ENCODE measurements around the gene UBALD2.
"Not testable (repeated sequence)": the region's sequence is repeated elsewhere in the genome, so short reads cannot be mapped to it uniquely, and the experiment has no call there.

The UBALD2 gene

DNA sequence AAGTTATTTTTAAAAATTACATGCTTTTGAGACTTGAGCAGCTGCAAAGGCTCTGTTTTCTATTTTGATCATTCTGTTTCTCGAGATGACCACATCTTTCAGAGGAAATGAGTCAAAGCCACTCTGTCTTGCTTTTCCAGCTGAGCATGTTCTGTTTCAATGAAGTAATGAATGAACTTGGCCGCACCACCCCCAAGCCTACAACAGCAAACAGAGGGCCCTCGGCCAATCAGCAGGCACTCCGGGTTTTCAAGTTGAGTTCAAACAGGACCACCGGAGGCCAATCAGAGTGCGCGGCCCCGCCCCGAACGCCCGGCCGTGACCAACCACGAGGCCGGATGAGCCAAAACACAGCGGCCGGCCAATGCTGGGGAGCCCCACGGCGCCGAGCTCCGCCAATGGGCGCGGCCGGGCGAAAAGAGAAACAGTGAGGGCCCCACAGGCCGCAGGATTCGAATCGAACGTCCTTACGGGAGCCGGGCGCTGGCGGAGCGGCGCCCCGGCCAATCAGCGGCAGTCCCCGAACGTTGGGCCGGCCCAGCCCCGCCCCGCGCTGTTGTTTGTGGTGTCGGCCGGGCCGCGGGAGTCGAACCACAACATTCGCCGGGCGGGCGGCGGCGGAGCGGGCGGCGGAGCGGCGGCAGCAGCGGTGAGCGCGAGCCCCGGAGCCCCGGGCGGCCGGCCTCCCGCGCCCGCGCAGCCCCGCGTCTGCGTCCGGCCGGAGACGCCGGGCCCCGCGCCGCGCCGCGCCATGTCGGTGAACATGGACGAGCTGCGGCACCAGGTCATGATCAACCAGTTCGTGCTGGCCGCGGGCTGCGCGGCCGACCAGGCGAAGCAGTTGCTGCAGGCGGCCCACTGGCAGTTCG, at the start of gene UBALD2:
Gene UBALD2 (plus strand): TSS at position 594 of the 869 bp plus-strand sequence. CDS start 158 bp downstream, at position 752.
- peak; percentile 98 for DNase-seq (ENCODE audit: low read depth)

DNA sequence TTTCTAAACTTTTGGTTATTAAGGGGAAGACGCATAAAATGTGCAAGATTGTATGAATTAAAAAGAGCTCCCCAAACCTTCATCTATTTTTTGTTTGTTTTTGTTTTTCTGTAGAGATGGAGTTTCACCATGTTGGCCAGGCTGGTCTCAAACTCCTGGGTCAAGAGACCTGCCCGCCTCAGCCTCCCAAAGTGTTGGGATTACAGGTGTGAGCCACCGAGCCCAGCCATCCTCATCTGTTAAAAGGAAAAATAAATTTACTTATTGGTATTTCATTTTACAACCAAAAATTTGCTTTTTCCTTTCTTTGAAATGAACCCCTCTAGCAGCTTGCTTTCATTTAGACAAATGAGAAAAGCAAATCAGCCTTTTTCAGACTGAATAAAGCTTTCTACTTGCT, 48.1 kb upstream of the UBALD2 start:
- DNase-seq (ENCODE audit: low read depth): no peak

DNA sequence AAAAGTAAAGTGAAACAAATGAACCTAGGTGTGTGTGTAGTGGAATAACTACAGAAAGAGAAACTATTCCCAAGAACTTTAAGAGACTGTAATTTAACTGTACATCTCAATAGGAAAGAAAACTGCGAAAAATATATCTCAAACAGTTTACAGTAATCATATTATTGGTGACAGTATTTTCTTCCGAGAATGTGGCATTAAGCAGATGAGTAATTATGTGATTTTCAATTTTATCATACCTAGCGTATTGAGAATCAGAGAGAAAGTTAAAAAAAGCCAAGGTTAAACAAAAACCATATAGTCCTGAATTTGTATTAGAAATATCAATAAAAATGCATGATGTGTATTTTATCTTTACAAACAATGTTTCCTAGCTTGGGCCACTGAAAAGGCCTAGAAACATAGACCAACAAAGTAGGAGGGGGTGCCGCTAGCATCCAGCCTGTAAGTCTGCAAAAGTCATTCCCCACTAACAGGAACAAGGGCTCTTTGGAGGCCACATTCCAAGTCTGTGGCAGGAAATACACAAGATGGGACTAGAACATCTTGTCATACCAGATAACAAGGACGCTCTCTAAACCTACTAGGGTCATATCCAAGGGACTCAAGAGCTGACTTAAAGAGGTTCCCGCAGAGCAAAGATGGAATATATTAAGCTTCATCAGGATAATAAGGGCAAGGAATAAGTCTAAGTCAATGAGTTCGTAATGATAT, 45.3 kb upstream of the UBALD2 start:
- no peak for DNase-seq (ENCODE audit: low read depth)

DNA sequence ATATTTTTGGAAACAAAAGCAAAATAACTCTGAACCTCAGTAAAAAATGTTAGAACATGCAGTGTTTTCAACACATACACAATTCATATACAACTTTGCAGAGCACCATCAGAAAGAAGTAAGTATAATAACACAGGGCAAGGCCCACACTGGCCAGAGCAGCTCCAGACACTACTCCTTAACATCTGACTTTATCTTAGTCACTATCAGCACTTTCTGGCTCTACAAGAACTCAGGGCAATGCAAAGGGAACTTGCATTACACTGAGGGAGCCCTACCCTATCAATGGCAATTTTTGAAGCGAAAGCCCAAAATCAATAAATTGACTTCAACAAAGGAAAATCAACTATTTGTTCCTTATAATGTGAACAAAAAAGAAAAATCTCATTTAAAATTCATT, 41.3 kb upstream of the UBALD2 start:
- DNase-seq (ENCODE audit: low read depth): no peak

DNA sequence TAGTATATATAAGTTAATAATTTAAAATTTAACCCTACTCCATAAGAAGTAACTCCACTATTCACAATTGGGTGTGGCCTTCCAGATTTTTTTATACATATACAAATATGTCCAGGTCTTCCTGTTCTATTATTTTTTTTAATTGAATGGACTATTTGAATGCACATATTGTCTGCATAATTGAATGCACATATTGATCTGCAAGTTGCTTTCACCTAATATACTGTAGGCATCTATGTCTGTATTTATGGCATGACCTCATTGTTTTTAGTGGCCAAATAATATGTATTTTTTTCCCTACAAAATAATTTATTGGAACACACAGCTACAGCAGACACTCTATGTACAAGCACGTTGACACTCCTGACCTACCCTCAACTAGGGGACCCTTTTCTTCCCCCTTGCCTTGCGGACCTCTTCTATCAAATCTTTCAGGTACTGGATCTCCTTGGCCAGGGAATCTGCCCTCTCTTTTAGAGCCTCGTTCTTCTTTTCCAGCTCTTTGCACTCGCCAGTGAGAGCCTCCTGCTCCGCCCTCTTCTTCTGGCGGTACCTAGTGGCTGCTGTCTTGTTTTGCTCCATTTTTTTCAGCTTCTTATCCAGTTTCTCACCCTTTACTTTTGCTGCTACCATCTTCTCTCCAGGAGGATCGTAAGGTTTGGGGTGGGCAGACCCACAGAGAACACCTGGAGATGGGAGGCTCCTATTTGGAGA, 39.6 kb upstream of the UBALD2 start:
- not testable (repeated sequence) for DNase-seq (ENCODE audit: low read depth)

DNA sequence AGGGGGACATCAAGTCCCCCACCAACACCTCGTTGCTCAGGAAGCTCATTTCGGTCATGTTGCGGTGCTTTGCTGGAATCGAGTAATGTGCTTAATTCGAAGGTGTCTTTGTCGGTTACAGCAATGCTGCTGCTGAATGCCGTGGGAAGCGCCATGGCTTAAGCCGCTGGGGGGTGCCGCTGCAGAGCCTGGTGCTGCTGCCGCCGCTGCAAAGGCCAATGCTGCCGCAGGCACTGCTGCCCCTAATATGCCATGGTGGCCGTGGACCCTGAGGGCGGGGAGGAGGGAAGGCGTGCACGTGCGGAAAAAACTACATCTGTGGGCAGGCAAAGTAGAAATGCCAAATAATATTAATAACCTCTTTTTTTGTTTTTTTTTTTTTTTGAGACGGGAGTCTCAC, 38.4 kb upstream of the UBALD2 start:
- DNase-seq (ENCODE audit: low read depth): not testable (repeated sequence)

DNA sequence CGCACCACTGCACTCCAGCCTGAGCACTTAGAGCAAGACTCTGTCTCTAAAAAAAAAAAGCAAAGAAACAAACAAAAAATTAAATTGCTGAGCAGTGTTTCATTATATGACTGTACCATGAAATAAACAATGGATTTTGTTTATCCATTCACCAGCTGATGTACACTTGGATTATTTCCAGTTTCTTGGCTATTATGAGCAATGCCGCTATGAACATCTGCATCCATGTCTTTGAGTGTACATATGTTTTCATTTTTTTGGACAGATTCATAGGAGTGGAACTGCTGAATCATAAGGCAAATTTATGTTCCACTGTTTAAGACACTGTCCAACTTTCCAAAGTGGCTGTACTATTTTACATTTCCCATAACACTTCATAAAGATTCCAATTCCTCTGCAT, 32.8 kb upstream of the UBALD2 start:
- DNase-seq (ENCODE audit: low read depth): no peak

DNA sequence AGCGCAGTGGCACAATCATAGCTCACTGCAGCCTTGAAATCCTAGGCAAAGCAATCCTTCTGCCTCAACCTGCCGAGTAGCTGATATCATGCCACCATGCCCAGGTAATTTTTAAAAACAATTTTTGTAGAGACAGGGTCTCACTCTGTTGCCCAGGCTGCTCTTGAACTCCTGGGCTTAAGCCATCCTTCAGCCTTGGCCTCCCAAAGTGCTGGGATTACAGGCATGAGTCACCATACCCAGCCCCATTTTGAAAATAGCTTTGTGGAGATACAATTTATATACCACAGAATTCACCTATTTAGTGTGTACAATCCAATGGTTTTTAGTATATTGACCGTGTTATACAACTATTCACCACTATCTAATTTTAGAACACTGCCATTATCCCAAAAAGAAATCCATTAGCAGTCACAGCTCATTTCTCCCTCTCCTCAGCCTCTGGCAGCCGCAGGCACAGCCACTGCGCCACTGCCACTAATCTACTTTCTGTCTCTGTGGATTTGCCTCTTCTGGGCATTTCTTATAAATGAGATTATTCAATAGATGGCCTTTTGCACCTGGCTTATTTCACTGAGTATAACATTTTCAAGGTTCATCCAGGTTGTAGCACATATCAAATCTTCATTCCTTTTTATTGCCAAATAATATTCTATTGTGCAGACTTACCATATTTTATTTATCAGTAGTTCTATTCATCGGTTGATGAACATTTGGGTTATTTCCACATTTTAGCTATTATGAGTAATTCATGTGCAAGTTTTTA, 31.4 kb upstream of the UBALD2 start:
- DNase-seq (ENCODE audit: low read depth): no peak

DNA sequence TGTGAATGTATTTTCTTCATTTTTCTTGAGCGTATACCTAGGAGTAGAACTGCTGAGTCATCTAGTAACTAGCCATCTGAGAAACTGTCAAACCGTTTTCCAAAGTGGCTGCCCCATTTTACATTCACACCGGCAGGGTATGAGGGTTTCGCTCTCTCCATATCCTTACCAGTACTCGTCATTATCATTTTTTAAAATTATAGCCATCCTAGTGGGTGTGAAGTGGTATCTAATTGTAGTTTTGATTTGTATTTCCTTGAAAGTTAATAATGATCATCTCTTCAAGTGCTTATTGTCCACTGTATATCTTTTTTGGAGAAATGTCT, 30.8 kb upstream of the UBALD2 start:
- no peak for DNase-seq (ENCODE audit: low read depth)

DNA sequence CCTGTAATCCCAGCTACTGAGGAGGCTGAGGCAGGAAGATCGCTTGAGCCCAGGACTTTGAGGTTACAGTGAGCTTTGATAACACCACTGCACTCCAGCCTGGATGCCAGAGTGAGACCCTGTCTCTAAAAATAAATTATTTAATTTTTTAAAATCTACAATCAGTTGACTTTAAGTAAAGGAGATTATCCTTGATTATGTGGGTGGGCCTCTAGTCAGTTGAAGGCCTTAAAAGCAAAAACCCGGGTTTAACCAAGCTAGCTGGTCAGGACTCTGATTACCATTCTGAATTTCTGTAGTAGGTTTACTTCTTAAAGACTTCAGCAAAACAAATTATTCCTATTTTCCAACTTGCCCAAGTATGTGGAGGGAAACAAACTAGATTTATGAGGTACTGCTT, 29.3 kb upstream of the UBALD2 start:
- no peak for DNase-seq (ENCODE audit: low read depth)

DNA sequence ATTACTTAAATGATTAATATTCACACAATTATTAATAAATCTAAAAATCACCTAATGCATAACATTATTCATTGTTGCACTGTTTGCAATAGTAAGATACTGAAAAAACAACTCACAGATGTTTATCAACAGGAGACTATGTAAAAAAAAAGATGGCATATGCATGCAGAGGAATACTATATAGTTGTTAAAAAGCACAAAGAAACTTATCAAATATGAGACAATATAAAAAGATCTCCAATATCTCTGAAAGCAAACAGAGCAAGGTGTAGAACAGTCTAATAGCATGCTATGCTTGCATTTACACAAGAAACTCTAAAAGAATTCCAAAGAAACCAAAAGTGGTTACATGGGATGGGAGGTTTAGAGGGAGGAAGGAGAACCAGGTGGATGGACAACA, 28.5 kb upstream of the UBALD2 start:
- DNase-seq (ENCODE audit: low read depth): no peak

DNA sequence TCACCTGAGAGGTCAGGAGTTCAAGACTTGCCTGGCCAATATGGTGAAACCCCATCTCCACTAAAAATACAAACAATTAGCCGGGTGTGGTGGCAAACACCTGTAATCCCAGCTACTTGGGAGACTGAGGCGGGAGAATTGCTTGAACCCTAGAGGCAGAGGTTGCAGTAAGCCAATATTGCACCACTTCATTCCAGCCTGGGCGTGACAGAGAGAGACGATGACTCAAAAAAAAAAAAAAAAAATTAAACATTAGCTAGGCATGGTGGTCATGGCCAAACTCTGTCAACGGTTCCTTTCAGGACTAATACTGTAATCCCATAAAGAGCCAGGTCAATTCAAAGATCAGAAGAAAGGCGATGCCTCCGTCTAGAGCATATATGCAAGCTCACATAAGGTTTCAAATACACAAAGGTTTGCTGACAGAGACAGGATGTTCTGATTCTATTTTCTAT, 27.3 kb upstream of the UBALD2 start:
- DNase-seq (ENCODE audit: low read depth): no peak

DNA sequence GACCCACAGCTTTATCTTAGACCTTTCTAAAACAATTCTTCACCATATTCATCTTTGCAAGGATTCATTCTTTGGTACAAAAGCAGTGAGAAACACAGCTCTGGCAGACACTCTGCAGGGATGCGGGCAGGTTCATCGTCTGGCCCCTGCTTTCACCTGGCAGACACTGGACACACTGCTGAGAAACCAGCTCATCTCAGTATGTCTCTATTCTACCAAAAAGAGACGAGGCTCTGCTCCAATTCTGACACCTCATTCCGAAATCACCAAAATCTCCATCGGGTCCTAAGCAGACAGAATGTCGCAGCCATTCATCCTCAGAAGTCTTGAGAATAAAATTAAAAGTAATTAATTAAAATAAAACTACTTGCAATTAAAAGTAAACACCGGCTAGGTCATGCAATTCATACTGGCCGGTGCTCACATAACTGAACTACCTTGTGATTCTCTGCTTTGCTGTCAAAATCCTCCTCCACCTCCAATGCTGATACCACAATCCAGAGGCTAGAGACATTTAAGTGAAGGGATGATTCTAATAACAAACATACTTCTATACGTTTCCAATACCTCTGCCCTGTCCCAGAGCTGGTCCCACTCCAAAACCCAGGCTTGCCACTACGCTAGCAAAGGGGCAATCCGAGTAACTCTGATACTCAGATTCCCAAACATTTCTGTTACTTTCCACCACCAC, 26.2 kb upstream of the UBALD2 start:
- DNase-seq (ENCODE audit: low read depth): no peak

DNA sequence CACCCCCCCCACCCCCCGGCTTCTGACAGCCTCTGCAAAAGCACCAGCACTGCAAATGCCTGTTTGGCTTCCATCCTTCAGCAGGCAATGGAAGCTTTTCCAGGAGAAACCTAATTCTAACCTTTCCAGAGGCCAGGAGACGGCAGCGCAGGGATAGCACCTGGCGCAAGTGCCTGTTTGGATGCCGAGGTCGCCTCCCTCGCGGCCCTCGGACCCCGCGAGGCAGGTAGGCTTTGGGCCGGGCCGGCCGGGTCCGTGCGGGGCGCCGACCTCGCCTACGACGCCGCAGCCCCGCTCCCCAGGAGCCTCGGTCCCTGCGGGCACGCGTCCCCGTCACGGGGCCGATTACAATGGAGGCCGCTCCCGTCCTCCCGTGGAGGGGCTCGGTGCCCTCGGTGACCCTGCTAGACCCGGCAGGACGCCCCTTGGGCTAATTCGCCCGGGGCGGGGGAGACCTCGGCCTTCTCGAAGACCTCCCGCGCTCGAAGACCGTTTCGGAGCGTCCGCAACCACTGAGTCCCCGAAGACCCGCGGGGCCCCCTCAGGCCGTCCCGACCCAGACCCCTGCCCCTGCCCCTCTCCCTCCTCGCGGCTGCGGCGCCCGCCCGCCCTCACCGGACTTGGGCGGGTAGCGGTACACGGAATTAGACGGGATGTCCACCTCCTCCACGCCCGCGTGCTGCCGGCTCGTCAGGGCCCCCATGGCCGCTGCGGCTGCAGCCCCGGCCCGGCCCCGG, 25.4 kb upstream of the UBALD2 start:
- no peak for DNase-seq (ENCODE audit: low read depth)

DNA sequence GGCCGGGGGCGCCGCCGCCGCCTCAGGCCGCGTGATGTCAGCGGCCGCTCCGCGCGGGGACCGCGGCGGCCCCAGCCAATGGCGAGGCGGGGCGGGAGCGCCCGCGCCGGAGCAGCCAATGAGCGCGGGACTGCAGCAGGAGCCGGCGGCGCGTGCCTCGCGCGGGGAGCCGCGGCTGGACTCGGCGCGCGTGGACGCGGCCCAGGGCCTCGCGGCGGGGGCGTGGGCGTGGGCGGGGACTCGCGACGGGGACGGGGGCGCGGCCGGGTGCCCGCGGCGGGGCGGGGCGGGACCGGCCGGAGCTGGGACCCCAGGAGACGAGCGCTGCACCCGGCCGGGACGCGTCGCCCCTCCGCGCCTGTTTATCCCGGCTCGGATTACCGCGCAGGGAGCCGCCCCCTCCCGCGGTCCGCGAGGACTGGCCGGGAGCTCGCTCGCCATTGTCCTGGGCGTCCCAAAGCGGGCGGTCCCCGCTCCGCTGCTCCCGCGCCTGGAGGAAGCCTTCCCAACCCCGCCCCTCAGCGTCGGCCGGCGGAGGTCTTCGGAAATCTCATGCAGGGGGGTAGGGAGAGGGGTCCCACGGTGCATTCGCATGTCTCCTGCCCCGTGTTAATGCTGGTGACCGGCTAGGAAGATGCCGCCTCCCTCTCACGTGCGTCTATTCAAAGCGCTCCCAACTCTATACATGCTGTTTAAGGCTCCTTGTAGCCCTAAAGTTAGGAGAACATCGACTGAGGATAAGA, 24.5 kb upstream of the UBALD2 start, which contains the start of gene RNF157:
Gene RNF157 (minus strand): TSS at position 33 of the 743 bp plus-strand sequence. CDS start 253 bp downstream, outside the sequence.
- DNase-seq (ENCODE audit: low read depth): peak; percentile 62

DNA sequence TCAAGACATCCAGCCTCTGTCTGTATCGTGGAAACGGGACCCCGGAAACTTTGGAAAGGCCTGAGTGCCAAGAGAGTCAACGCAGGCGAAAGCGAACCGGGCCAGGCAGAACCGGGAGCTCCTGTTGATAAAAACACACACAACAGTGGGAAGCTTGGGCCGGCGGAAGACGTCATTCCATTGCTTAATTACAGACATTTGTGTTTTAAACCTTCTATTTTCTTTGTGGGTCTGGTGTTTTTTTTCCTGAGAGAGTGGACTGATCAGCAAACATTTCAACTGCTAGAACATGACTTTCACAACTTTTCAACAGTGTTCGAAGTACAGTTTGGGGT, 24.0 kb upstream of the UBALD2 start:
- DNase-seq (ENCODE audit: low read depth): no peak

DNA sequence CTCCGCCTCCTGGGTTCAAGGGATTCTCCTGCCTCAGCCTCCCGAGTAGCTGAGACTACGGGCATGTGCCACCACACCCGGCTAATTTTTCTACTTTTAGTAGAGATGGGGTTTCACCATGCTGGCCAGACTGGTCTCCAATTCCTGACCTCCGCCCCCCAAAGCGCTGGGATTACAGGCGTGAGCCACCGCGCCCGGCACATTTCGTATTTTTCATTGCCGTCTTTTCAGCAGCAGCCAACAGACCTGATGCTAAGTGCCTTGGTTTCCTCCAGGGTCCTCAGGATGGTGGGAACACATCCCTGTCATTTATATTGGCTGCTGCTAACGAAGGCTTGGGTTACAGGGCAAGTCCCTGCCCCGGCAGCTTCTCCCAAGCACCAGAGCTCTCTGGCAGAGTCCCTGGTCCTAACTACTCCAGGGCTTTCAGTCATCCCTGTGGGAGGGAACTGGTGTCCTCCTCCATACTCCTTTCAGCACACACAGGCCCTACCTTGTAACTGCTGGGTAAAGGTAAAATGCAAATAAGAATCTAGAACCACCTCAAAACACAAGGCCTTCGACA, 23.4 kb upstream of the UBALD2 start:
- no peak for DNase-seq (ENCODE audit: low read depth)

DNA sequence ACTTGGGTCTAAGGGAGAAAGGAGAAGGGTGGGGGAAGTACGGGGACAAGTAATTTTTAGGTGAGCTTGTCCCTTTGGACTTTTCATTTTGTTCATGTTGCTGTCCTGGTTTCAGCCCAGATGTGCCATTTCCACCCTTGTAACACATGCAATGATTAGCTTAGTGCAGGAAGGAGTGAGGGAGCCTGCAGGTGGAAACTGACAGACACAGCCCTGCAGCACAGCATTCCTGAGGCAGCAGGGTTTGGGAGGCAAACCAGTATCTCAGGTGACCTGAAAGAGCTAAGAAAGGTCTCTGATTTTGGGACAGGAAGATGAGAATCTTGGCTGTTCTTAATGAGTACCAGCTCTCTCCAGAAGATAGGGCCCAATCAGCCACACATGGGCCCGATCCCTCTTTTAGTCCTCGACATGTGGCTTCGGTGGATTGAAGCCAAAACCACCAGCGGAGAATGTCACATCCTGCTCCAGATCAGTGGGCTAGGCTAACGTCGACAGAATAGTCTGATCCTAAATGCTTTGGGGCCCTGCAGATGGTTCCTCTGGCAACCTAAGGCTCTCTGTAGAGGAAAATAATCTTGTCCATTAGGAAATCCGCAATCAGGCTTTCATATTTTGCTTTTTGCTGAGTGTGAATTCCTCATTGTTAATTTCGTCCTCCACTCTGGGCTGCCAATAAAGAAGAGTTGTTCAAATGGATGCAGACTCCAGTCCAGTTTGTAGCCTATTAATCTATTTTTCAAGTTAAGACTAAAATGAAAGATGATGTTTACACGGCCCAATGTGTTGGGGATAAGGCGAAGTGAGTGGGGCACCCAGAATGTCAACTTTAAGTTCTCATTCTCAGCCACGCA, 21.1 kb upstream of the UBALD2 start:
- no peak for DNase-seq (ENCODE audit: low read depth)

DNA sequence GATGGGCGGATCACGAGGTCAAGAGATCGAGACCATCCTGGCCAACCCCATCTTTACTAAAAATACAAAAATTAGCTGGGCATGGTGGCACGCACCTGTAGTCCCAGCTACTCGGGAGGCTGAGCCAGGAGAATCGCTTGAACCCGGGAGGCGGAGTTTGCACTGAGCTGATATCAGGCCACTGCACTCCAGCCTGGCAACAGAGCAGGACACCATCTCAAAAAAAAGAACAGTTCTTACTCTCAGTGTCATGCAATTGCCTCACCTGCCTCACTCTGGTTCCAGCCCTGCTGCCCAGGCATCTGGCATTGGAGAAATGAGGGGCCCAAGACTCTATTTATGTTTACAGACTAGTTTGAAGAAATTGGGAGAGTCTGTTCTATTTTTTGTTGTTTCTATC, 20.4 kb upstream of the UBALD2 start:
- DNase-seq (ENCODE audit: low read depth): not testable (repeated sequence)

All from T-helper 22 cell (primary cell).